ENCODE results near the gene LYVE1. TPM values are rescaled to one million over a fixed set of nuclear protein-coding genes. Genes with fewer than 3 reads are reported as not detected.

LYVE1 gene
- total and polyA plus RNA-seq, 12 donors: 29.1 to 530 (median 254) TPM

DNA sequence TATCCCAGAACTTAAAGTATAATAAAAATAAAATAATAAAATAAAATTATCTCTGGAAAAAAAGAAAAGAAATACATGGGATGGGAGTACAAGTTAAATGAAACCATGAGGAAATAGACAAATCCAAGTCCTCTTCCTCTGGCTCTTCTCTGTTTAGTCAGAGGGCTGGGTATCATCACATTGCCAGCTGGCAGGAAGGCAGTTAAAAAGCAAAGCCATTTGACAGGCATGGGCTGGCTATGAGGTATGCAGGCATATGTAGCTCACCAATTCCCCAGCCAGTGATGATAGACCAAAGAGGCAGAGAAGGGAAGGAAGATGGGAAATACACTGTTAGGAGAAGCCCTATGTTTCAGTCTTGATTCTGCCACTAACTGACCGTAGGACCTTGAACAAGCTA lies 6.5 kb downstream of the LYVE1 start:
- Histone ChIP-seq H3K9me3 (replicated peaks in 1 of 3) (no peaks in the 10 kb centered on the region), H3K27me3 (no peaks in the 10 kb centered on the region), H3K27ac (no peak overlapping the region), H3K4me3 (no peak overlapping the region), H3K4me1 (replicated peaks in 1 of 2) (peaks cover 0 to 19% of the 10 kb centered on the region in 2 donors), H3K36me3 (replicated peaks in 1 of 2) (peaks cover 0 to 28% of the 10 kb centered on the region in 2 donors)
- 67 to 86% (median 77%) methylated on average over 1 of the region's 1 CpG for WGBS, 4 donors
- DNase-seq: no peak
- no peak for TF ChIP-seq POLR2A (IDR thresholded peaks at IDR 0.05)
- TF ChIP-seq, protein P1, sequence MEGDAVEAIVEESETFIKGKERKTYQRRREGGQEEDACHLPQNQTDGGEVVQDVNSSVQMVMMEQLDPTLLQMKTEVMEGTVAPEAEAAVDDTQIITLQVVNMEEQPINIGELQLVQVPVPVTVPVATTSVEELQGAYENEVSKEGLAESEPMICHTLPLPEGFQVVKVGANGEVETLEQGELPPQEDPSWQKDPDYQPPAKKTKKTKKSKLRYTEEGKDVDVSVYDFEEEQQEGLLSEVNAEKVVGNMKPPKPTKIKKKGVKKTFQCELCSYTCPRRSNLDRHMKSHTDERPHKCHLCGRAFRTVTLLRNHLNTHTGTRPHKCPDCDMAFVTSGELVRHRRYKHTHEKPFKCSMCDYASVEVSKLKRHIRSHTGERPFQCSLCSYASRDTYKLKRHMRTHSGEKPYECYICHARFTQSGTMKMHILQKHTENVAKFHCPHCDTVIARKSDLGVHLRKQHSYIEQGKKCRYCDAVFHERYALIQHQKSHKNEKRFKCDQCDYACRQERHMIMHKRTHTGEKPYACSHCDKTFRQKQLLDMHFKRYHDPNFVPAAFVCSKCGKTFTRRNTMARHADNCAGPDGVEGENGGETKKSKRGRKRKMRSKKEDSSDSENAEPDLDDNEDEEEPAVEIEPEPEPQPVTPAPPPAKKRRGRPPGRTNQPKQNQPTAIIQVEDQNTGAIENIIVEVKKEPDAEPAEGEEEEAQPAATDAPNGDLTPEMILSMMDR (IDR thresholded peaks at IDR 0.05): no peak
- intact Hi-C loops (cut with DNase I): loop anchor here in 1 of 2 donors (10.0 kb wide), 1 partner anchor 173 kb away; no protein-coding TSS in a partner anchor

DNA sequence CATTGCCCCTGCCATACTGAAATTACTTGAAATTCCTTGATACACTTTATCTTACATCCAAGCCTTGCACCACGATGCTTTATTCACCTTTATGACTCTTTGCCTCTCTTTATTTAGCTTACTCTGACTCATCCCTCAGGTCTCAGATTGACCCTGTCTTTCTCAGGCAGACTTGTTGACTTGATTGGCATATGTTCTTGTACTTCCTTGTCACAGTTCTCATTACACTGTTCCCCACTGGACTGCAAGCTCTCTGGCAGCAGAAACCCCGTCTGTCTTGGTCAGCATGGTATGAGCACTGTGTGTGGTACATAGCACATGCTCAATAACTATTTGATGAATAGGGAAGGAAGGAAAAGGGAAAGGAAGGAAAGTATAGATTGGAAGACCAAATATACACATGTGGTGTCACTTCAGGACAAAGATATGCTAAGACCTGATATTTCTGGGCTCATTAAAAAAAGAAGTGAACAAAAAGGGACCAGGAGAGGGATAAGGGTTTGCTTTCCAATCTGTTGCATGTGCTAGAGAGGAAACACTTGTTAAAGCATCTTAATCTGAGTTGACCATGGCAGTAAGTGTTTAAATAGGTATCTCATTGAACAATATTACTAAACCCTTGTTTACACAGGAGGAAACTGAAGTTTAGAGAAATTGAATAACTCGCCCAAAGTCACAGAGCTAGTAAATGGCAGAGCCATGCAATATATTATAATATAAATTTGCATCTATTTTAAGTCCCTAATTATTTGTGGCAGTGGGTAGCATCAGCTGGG lies 7.2 kb downstream of the LYVE1 start:
- DNase-seq: no peak
- H3K9me3 ChIP-seq (replicated peaks in 1 of 3): no peaks in the 10 kb centered on the region
- H3K27me3 ChIP-seq: no peaks in the 10 kb centered on the region
- intact Hi-C loops (cut with DNase I): loop anchor here in 1 of 2 donors (10.0 kb wide), 1 partner anchor 174 kb away; no protein-coding TSS in a partner anchor
- H3K27ac ChIP-seq: no peak overlapping the region
- peaks cover 0 to 15% of the 10 kb centered on the region in 2 donors for H3K4me1 ChIP-seq (replicated peaks in 1 of 2)
- H3K4me3 ChIP-seq: no peak overlapping the region
- 55 to 68% (median 65%) methylated on average over 3 of the region's 3 CpGs for WGBS, 4 donors
- TF ChIP-seq POLR2A (IDR thresholded peaks at IDR 0.05): no peak
- TF ChIP-seq, protein P1 (IDR thresholded peaks at IDR 0.05): no peak
- peaks cover 0 to 28% of the 10 kb centered on the region in 2 donors for H3K36me3 ChIP-seq (replicated peaks in 1 of 2)

DNA sequence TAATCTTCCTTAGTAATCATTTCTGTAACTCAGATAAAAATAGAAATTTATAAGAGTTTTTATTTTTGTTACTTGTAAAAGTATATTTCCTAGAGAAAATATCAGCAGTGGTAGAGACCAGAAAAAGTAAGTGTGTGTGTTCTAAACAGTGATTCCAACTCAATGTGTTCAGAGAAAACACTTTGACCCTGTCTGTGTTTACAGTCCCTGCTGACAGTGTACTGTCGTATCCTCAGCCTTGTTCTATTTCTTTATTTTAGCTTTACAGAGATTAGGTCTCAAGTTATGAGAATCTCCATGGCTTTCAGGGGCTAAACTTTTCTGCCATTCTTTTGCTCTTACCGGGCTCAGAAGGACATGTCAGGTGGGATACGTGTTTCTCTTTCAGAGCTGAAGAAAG lies 10.2 kb downstream of the LYVE1 start:
- 76 to 90% (median 88%) methylated on average over 3 of the region's 3 CpGs for WGBS, 4 donors
- Histone ChIP-seq H3K27me3 (no peaks in the 10 kb centered on the region), H3K27ac (no peak overlapping the region), H3K9me3 (replicated peaks in 1 of 3) (no peaks in the 10 kb centered on the region), H3K4me3 (no peak overlapping the region), H3K4me1 (replicated peaks in 1 of 2) (peaks cover 0 to 6% of the 10 kb centered on the region in 2 donors), H3K36me3 (replicated peaks in 1 of 2) (peaks cover 0 to 21% of the 10 kb centered on the region in 2 donors)
- DNase-seq: no peak
- intact Hi-C loops (cut with DNase I): no loop called here
- TF ChIP-seq POLR2A (IDR thresholded peaks at IDR 0.05): no peak
- TF ChIP-seq, protein P1 (IDR thresholded peaks at IDR 0.05): no peak

DNA sequence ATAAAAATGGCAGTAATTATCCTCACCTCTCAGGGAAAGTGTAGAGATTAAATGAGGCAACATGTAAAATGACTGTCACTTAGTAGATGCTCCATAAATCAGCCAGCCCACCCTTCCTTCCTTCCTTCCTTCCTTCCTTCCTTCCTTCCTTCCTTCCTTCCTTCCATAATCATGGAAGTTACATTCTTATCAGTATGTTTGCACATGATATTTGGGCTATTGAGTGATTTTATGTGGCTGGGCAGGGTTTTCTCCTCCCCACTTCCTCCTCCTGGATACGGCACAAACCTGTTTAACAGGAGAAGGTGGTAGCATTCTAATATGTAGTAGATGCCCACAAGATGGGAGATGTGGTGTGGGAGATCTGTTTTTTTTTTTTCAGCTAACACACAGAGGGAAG lies 11.9 kb downstream of the LYVE1 start:
- TF ChIP-seq, protein P1 (IDR thresholded peaks at IDR 0.05): no peak
- TF ChIP-seq POLR2A (IDR thresholded peaks at IDR 0.05): no peak
- H3K4me3 ChIP-seq: no peak overlapping the region
- H3K27ac ChIP-seq: no peak overlapping the region
- WGBS, 4 donors: 75 to 92% (median 82%) methylated on average over 1 of the region's 1 CpG
- DNase-seq: no peak
- H3K36me3 ChIP-seq (replicated peaks in 1 of 2): peaks cover 0 to 20% of the 10 kb centered on the region in 2 donors
- peaks cover 0 to 6% of the 10 kb centered on the region in 2 donors for H3K4me1 ChIP-seq (replicated peaks in 1 of 2)
- no peaks in the 10 kb centered on the region for H3K27me3 ChIP-seq
- intact Hi-C loops (cut with DNase I): no loop called here
- H3K9me3 ChIP-seq (replicated peaks in 1 of 3): no peaks in the 10 kb centered on the region

Measured in adrenal gland (tissue), 12 donors.